Loucy (cell line): ENCODE data around the gene EPB42.
"Not testable (repeated sequence)": the region's sequence is repeated elsewhere in the genome, so short reads cannot be mapped to it uniquely, and the experiment has no call there.

Experiments used
- EZH2phosphoT487 ChIP-seq: fragments of 200-600 bp; IDR thresholded peaks from 2 replicates; pipeline ENCODE4 v1.6.1; 2018; ENCODE audit warnings: antibody characterized with exemption, mild to moderate bottlenecking, moderate library complexity, borderline replicate concordance
- TF ChIP-seq, protein P1 (sequence below): fragments of 200-600 bp; sonication (generic); conservative IDR thresholded peaks from 2 replicates; pipeline ENCODE4 v1.5.1; 2014; ENCODE audit warnings: mild to moderate bottlenecking, antibody characterized with exemption, low read length

DNA sequence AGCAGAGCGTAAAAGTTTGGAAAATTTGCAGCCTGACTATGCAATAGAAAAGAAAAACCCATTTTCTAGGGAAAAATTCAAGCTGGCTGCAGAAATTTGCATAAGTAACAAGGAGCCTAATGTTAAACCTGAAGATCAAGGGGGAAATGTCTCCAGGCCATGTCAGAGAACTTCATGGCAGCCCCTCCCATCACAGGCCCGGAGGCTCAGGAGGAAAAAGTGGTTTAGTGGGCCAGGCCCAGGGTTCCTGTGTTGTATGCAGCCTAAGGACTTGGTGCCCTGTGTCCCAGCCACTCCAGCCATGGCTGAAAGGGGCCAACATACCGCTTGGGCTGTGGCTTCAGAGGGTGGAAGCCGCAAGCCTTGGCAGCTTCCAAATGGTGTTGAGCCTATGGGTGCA is 22.3 kb downstream of the EPB42 start:
- TF ChIP-seq, protein P1, sequence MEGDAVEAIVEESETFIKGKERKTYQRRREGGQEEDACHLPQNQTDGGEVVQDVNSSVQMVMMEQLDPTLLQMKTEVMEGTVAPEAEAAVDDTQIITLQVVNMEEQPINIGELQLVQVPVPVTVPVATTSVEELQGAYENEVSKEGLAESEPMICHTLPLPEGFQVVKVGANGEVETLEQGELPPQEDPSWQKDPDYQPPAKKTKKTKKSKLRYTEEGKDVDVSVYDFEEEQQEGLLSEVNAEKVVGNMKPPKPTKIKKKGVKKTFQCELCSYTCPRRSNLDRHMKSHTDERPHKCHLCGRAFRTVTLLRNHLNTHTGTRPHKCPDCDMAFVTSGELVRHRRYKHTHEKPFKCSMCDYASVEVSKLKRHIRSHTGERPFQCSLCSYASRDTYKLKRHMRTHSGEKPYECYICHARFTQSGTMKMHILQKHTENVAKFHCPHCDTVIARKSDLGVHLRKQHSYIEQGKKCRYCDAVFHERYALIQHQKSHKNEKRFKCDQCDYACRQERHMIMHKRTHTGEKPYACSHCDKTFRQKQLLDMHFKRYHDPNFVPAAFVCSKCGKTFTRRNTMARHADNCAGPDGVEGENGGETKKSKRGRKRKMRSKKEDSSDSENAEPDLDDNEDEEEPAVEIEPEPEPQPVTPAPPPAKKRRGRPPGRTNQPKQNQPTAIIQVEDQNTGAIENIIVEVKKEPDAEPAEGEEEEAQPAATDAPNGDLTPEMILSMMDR, result not testable (repeated sequence)
- not testable (repeated sequence) for TF ChIP-seq EZH2phosphoT487
